ENCODE data around the gene BAG3. TPM values are rescaled to one million over a fixed set of nuclear protein-coding genes. Genes with fewer than 3 reads are reported as not detected.

BAG3 gene
- total RNA-seq, 6 donors from 2014 or later, result 23.0 to 53.8 (median 40.3) TPM

- no peak overlapping the region for H3K27ac ChIP-seq
- no peaks in the 10 kb centered on the region for H3K4me1 ChIP-seq
- WGBS, 2 donors, result 77 to 78% methylated on average over 13 to 15 of the region's 15 CpGs
- H3K4me3 ChIP-seq, result no peak overlapping the region
- DNase-seq, result no peak
- no peak for ATAC-seq (ENCODE audit: low FRiP score in 2 of 2)
- H3K9me3 ChIP-seq, result peaks cover 0 to 7% (median 0%) of the 10 kb centered on the region in 4 donors
- no peaks in the 10 kb centered on the region for H3K36me3 ChIP-seq
- TF ChIP-seq POLR2AphosphoS5 (IDR thresholded peaks at IDR 0.05) (no peak), EP300 (IDR thresholded peaks at IDR 0.05) (no peak), POLR2A (IDR thresholded peaks at IDR 0.05) (no peak), CTCF (IDR thresholded peaks at IDR 0.05) (no peak)
- no peaks in the 10 kb centered on the region for H3K27me3 ChIP-seq
Observed at GRCh38 chr10:119644205-119644814, 6.9 kb upstream of the BAG3 start.

- H3K27me3 ChIP-seq, result no peaks in the 10 kb centered on the region
- ATAC-seq (ENCODE audit: low FRiP score in 2 of 2) (no peak), DNase-seq (no peak)
- no peaks in the 10 kb centered on the region for H3K4me1 ChIP-seq
- peaks cover 0 to 7% (median 0%) of the 10 kb centered on the region in 4 donors for H3K9me3 ChIP-seq
- H3K36me3 ChIP-seq, result no peaks in the 10 kb centered on the region
- H3K27ac ChIP-seq, result no peak overlapping the region
- WGBS, 2 donors, result 88 to 96% methylated on average over 3 of the region's 3 CpGs
- H3K4me3 ChIP-seq, result no peak overlapping the region
- TF ChIP-seq POLR2AphosphoS5 (IDR thresholded peaks at IDR 0.05) (no peak), EP300 (IDR thresholded peaks at IDR 0.05) (no peak)
Observed at GRCh38 chr10:119644994-119645393, 6.2 kb upstream of the BAG3 start.

GRCh38 chr10:119650062-119650461 lies 1.1 kb upstream of the BAG3 start:
- peak overlapping the region in 1 of 4 donors; percentile 99 for H3K27ac ChIP-seq
- H3K4me3 ChIP-seq, result no peak overlapping the region
- DNase-seq (no peak), ATAC-seq (ENCODE audit: low FRiP score in 2 of 2) (no peak)
- H3K36me3 ChIP-seq, result no peaks in the 10 kb centered on the region
- H3K9me3 ChIP-seq, result no peaks in the 10 kb centered on the region
- no peak for TF ChIP-seq EP300 (IDR thresholded peaks at IDR 0.05)
- TF ChIP-seq CTCF (IDR thresholded peaks at IDR 0.05), result no peak
- no peak for TF ChIP-seq POLR2AphosphoS5 (IDR thresholded peaks at IDR 0.05)
- no peak for TF ChIP-seq POLR2A (IDR thresholded peaks at IDR 0.05)
- peaks cover 19 to 29% (median 22%) of the 10 kb centered on the region in 4 donors for H3K4me1 ChIP-seq
- WGBS, 2 donors, result 94 to 100% methylated on average over 1 of the region's 1 CpG
- H3K27me3 ChIP-seq, result peaks cover 0 to 8% (median 0%) of the 10 kb centered on the region in 4 donors

- ATAC-seq (ENCODE audit: low FRiP score in 2 of 2), result peak in 1 of 2 donors; percentile 25
- no peaks in the 10 kb centered on the region for H3K9me3 ChIP-seq
- WGBS, 2 donors, result 0 to 5% methylated on average over 15 to 72 of the region's 107 CpGs
- peaks cover 0 to 8% (median 0%) of the 10 kb centered on the region in 4 donors for H3K27me3 ChIP-seq
- H3K27ac ChIP-seq, result peak overlapping the region; percentile 97 to 100 (median 98)
- DNase-seq, result peak in 1 of 2 donors; percentile 91
- H3K4me1 ChIP-seq, result peaks cover 33 to 44% (median 38%) of the 10 kb centered on the region in 4 donors
- H3K36me3 ChIP-seq, result peaks cover 0 to 8% (median 2%) of the 10 kb centered on the region in 4 donors
- peak overlapping the region; percentile 62 to 97 (median 87) for H3K4me3 ChIP-seq
- TF ChIP-seq EP300 (IDR thresholded peaks at IDR 0.05), result no peak
- peak in 1 of 2 donors; percentile 5 for TF ChIP-seq POLR2AphosphoS5 (IDR thresholded peaks at IDR 0.05)
- peak in 4 of 6 experiments; percentile 4 to 44 (median 18) for TF ChIP-seq CTCF (IDR thresholded peaks at IDR 0.05)
- TF ChIP-seq POLR2A (IDR thresholded peaks at IDR 0.05), result peak in 3 of 4 donors; percentile 10 to 45 (median 44)
Observed at GRCh38 chr10:119651514-119652360, 557 bp downstream of the BAG3 start.

GRCh38 chr10:119652361-119652730 lies 1.2 kb downstream of the BAG3 start:
- H3K36me3 ChIP-seq, result peaks cover 0 to 9% (median 3%) of the 10 kb centered on the region in 4 donors
- ATAC-seq (ENCODE audit: low FRiP score in 2 of 2), result peak in 1 of 2 donors; percentile 47
- WGBS, 2 donors, result 1 to 6% methylated on average over 3 of the region's 3 CpGs
- no peak for TF ChIP-seq CTCF (IDR thresholded peaks at IDR 0.05)
- no peak for TF ChIP-seq POLR2A (IDR thresholded peaks at IDR 0.05)
- no peak for TF ChIP-seq POLR2AphosphoS5 (IDR thresholded peaks at IDR 0.05)
- TF ChIP-seq EP300 (IDR thresholded peaks at IDR 0.05), result no peak
- H3K27me3 ChIP-seq, result peaks cover 0 to 8% (median 0%) of the 10 kb centered on the region in 4 donors
- peaks cover 38 to 50% (median 44%) of the 10 kb centered on the region in 4 donors for H3K4me1 ChIP-seq
- DNase-seq, result no peak
- peak overlapping the region; percentile 97 to 100 (median 98) for H3K27ac ChIP-seq
- H3K9me3 ChIP-seq, result no peaks in the 10 kb centered on the region
- peak overlapping the region; percentile 62 to 97 (median 87) for H3K4me3 ChIP-seq

Data from upper lobe of left lung (tissue), 6 donors.